ENCODE results near the gene SIPA1L3. TPM values are rescaled to one million over a fixed set of nuclear protein-coding genes. Genes with fewer than 3 reads are reported as not detected.

Gene SIPA1L3
- total RNA-seq, 2 experiments from 2014 or later = 8.9 to 9.8 TPM

DNA sequence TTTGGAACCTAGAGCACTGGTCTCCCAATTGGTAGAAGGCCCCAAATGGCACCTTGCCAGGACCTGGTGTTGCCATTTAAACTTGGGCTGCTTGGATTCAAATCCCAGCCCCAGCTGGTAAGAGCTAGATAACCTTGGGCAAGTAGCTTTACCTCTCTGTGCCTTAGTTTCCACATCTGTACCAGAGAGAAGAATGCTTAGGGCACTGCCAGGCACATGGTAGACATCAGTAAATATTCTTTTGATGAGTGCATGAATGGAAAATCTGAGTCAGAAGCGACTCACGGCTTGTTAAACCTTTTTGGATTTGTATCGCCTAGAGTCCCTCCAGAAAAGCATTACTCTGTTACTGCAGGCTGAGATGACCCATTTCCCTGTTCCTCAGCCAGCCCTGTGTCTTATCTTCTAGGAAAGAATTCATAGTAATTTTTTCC lies 90.9 kb downstream of the SIPA1L3 start:
- TF ChIP-seq, protein P1, sequence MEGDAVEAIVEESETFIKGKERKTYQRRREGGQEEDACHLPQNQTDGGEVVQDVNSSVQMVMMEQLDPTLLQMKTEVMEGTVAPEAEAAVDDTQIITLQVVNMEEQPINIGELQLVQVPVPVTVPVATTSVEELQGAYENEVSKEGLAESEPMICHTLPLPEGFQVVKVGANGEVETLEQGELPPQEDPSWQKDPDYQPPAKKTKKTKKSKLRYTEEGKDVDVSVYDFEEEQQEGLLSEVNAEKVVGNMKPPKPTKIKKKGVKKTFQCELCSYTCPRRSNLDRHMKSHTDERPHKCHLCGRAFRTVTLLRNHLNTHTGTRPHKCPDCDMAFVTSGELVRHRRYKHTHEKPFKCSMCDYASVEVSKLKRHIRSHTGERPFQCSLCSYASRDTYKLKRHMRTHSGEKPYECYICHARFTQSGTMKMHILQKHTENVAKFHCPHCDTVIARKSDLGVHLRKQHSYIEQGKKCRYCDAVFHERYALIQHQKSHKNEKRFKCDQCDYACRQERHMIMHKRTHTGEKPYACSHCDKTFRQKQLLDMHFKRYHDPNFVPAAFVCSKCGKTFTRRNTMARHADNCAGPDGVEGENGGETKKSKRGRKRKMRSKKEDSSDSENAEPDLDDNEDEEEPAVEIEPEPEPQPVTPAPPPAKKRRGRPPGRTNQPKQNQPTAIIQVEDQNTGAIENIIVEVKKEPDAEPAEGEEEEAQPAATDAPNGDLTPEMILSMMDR (IDR thresholded peaks at IDR 0.05) = no peak
- H3K9me3 Mint-ChIP-seq = no peaks in the 10 kb centered on the region
- H3K36me3 Mint-ChIP-seq (ENCODE audit: low read depth) = peaks cover 6% of the 10 kb centered on the region
- no peak overlapping the region for H3K27ac Mint-ChIP-seq
- no peak overlapping the region for H3K4me3 Mint-ChIP-seq
- ATAC-seq (peak; percentile 73), DNase-seq (peak; percentile 54)
- intact Hi-C loops (cut with micrococcal nuclease) = no loop called here
- H3K4me1 Mint-ChIP-seq (ENCODE audit: low read depth) = peaks cover 3% of the 10 kb centered on the region
- H3K27me3 Mint-ChIP-seq = no peaks in the 10 kb centered on the region
- ChIA-PET CTCF (no interaction called here), POLR2A (no interaction called here)

DNA sequence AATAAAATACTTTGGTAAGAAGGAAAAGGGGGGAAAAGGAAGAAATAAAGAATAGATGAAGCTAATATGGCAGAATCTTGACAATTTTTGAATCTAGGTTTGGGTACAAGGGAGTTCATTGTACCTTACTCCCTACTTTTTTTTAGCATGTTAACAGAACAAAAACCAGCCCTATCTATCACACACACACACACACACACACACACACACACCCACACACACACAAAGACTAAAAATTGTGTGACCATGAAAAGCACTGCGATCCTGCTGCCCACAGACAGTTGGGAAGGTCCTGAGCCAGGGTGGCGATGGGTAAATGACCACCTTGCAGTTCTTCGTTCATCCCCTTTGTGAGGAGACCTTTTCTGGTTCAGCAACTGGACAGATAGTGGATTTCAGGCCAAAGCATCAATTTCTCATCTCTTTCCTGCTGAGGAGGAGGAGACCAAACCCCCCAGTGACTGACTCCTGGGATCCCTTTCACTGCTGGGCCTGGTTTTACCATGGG lies 91.8 kb downstream of the SIPA1L3 start:
- CTCF ChIA-PET = no interaction called here
- H3K27me3 Mint-ChIP-seq = no peaks in the 10 kb centered on the region
- peaks cover 3% of the 10 kb centered on the region for H3K4me1 Mint-ChIP-seq (ENCODE audit: low read depth)
- no peak overlapping the region for H3K27ac Mint-ChIP-seq
- no peaks in the 10 kb centered on the region for H3K9me3 Mint-ChIP-seq
- H3K4me3 Mint-ChIP-seq = no peak overlapping the region
- ATAC-seq = no peak
- intact Hi-C loops (cut with micrococcal nuclease) = no loop called here
- POLR2A ChIA-PET = no interaction called here
- DNase-seq = no peak
- peaks cover 6% of the 10 kb centered on the region for H3K36me3 Mint-ChIP-seq (ENCODE audit: low read depth)
- TF ChIP-seq, protein P1 (IDR thresholded peaks at IDR 0.05) = no peak

DNA sequence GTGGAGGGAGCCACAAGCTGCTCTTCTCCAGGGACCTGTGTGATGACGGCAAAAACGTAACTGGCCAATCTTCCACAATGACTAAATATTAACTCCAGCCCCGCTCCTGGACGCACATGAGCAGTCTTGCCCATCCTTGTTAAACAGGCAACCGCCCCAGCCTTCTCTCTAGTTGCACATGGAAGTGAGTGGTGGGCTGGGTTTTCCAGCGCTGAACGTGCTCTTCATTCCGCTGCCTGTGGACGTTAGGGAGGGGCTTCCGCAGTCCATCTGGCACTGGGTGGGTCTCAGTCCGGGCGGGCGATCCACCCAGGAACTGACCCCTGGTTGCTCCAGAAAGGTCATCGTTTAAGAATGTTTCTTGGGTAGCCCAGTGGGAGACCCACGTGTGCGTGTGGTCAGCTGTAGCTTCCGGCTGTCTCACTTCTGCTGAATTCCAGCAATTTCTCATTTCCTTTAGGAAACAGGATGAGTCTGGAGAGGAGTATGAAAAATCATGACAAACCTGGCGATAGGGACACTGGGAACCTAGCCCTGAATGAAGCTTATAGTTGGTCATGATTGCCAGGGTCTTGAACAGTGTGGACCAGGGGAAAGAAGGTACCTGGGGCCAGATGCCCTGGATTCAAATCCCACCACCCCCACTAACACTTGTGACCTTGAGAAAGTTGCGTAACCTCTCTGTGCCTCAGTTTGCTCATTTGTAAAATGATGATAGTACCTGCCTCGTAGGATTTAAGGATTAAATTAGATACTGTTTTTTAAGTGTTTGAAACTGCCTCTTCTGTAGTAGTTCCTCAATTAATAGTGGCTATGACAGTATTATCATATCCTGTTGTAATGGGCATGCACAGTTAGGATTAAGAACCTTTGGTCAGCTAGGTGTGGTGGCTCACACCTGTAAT lies 92.6 kb downstream of the SIPA1L3 start:
- TF ChIP-seq, protein P1 (IDR thresholded peaks at IDR 0.05) = no peak
- H3K36me3 Mint-ChIP-seq (ENCODE audit: low read depth) = peaks cover 6% of the 10 kb centered on the region
- CTCF ChIA-PET = no interaction called here

DNA sequence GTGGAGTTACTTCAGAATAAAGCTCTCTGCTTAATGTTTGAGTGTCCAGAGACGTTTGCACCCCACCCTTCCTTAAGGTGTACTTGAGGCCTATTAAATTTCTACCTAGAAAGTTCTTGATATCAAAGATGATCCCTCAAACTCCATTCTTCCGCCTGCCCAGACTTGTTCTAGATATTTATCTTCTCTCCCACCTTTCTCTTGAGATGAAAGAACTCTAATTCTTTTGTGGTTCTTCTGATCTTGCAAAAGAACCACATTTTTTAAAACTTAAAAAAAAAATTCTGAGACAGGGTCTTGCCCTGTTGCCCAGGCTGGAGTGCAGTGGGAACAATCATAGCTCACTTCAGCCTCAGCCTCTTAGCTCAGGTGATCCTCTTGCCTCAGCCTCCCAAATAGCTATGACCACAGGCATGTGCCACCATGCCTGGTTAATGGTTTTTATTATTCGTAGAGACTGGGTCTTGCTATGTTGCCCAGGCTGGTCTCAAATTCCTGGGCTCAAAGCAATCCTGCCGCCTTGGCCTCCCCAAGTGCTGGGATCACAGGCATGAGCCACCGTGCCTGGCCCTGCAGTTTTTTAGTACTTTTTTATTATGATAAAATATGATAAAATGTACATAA lies 94.3 kb downstream of the SIPA1L3 start:
- Mint-ChIP-seq H3K27ac (no peak overlapping the region), H3K4me1 (ENCODE audit: low read depth) (peaks cover 3% of the 10 kb centered on the region), H3K9me3 (no peaks in the 10 kb centered on the region), H3K4me3 (no peak overlapping the region), H3K27me3 (no peaks in the 10 kb centered on the region), H3K36me3 (ENCODE audit: low read depth) (no peaks in the 10 kb centered on the region)
- no peak for ATAC-seq
- CTCF ChIA-PET = interaction anchor here (1.0 kb wide), 1 partner anchor 99 kb away, joined by 3 read pairs; no protein-coding TSS in a partner anchor
- intact Hi-C loops (cut with micrococcal nuclease) = no loop called here
- POLR2A ChIA-PET = no interaction called here
- DNase-seq = no peak
- TF ChIP-seq, protein P1 (IDR thresholded peaks at IDR 0.05) = no peak

More for the DNA sequence above, 92.6 kb downstream of the SIPA1L3 start:
- H3K27me3 Mint-ChIP-seq = no peaks in the 10 kb centered on the region
- H3K4me3 Mint-ChIP-seq = no peak overlapping the region
- ATAC-seq (no peak), DNase-seq (no peak)
- POLR2A ChIA-PET = no interaction called here
- H3K9me3 Mint-ChIP-seq = no peaks in the 10 kb centered on the region
- H3K27ac Mint-ChIP-seq = no peak overlapping the region
- intact Hi-C loops (cut with micrococcal nuclease) = no loop called here
- H3K4me1 Mint-ChIP-seq (ENCODE audit: low read depth) = peaks cover 3% of the 10 kb centered on the region

All from activated CD8-positive, alpha-beta T cell treated with anti-CD3 and anti-CD28 coated beads for 36 hours (primary cell).